H9 (cell line): ENCODE measurements around the gene TMEM109. TPM values are rescaled to one million over a fixed set of nuclear protein-coding genes. Genes with fewer than 3 reads are reported as not detected.

ENCODE experiments used
- DNase-seq: peaks from one replicate; pipeline ENCODE4 v3.0.0-alpha.2; 2017
- H2AFZ ChIP-seq: one replicate; pipeline ENCODE4 v1.6.1; 2013; ENCODE audit warnings: mild to moderate bottlenecking, low read length, control low read depth, moderate library complexity
- H2AK5ac ChIP-seq: 2 replicates; pipeline ENCODE4 v1.6.1; 2013; ENCODE audit warnings: low read length, control low read depth, mixed read lengths; ENCODE audit not compliant: insufficient read length
- H2BK120ac ChIP-seq: one replicate; pipeline ENCODE4 v1.6.1; 2013; ENCODE audit warnings: low read depth, mild to moderate bottlenecking, low read length, control low read depth, inconsistent platforms; ENCODE audit not compliant: poor library complexity, severe bottlenecking
- H2BK12ac ChIP-seq: 2 replicates; pipeline ENCODE4 v1.6.1; 2013; ENCODE audit warnings: low read length, control low read depth, mixed read lengths, low read depth; ENCODE audit not compliant: insufficient read length
- H2BK15ac ChIP-seq: 2 replicates; pipeline ENCODE4 v1.6.1; 2013; ENCODE audit warnings: low read depth, low read length, control low read depth
- H2BK20ac ChIP-seq: one replicate; pipeline ENCODE4 v1.6.1; 2013; ENCODE audit warnings: low read depth, mild to moderate bottlenecking, low read length, control low read depth, inconsistent platforms; ENCODE audit not compliant: poor library complexity, severe bottlenecking
- H2BK5ac ChIP-seq: 2 replicates; pipeline ENCODE4 v1.6.1; 2013; ENCODE audit warnings: low read length, control low read depth, mixed read lengths; ENCODE audit not compliant: insufficient read length
- H3K14ac ChIP-seq: 2 replicates; pipeline ENCODE4 v1.6.1; 2013; ENCODE audit warnings: low read length, control low read depth; ENCODE audit not compliant: insufficient read depth
- H3K18ac ChIP-seq: 2 replicates; pipeline ENCODE4 v1.6.1; 2013; ENCODE audit warnings: low read depth, mild to moderate bottlenecking, mixed read lengths, low read length, control low read depth; ENCODE audit not compliant: insufficient read length
- H3K23ac ChIP-seq: 2 replicates; pipeline ENCODE4 v1.6.1; 2013; ENCODE audit warnings: low read length, control low read depth, mixed read lengths, low read depth; ENCODE audit not compliant: insufficient read length
- H3K23me2 ChIP-seq: 2 replicates; pipeline ENCODE4 v1.6.1; 2013; ENCODE audit warnings: low read depth, mild to moderate bottlenecking, mixed read lengths, low read length, control low read depth; ENCODE audit not compliant: insufficient read length, poor library complexity, severe bottlenecking
- H3K27ac ChIP-seq: 2 replicates; pipeline ENCODE4 v1.5.1; 2013; ENCODE audit warnings: low read length, control low read depth, mixed read lengths, low read depth; ENCODE audit not compliant: insufficient read length
- H3K27me3 ChIP-seq: 2 replicates; pipeline ENCODE4 v1.6.1; 2013; ENCODE audit warnings: low read length, control low read depth, inconsistent platforms; ENCODE audit not compliant: insufficient read depth
- H3K4ac ChIP-seq: 2 replicates; pipeline ENCODE4 v1.6.1; 2013; ENCODE audit warnings: low read depth, mild to moderate bottlenecking, control low read depth, inconsistent platforms, low read length, moderate library complexity
- H3K4me1 ChIP-seq: 2 replicates; pipeline ENCODE4 v1.6.1; 2013; ENCODE audit warnings: low read length, control low read depth, inconsistent platforms; ENCODE audit not compliant: insufficient read depth
- H3K4me2 ChIP-seq: 2 replicates; pipeline ENCODE4 v1.6.1; 2013; ENCODE audit warnings: low read length, control low read depth, mixed read lengths; ENCODE audit not compliant: insufficient read length, insufficient read depth
- H3K56ac ChIP-seq: 2 replicates; pipeline ENCODE4 v1.6.1; 2013; ENCODE audit warnings: low read depth, mild to moderate bottlenecking, mixed read lengths, low read length, control low read depth; ENCODE audit not compliant: insufficient read length
- H3K79me1 ChIP-seq: 2 replicates; pipeline ENCODE4 v1.6.1; 2013; ENCODE audit warnings: low read depth, mild to moderate bottlenecking, moderate library complexity, low read length, control low read depth, inconsistent platforms; ENCODE audit not compliant: insufficient read depth, poor library complexity, severe bottlenecking
- H3K79me2 ChIP-seq: 2 replicates; pipeline ENCODE4 v1.6.1; 2013; ENCODE audit warnings: low read length, control low read depth, inconsistent platforms; ENCODE audit not compliant: insufficient read depth
- H3K9ac ChIP-seq: 2 replicates; pipeline ENCODE4 v1.6.1; 2013; ENCODE audit warnings: low read length, control low read depth, mixed read lengths; ENCODE audit not compliant: insufficient read length; ENCODE audit errors: extremely low read depth
- H3K9me3 ChIP-seq: one replicate; pipeline ENCODE4 v1.6.1; 2013; ENCODE audit warnings: low read depth, low read length, inconsistent platforms; ENCODE audit not compliant: control insufficient read depth
- H3T11ph ChIP-seq: one replicate; pipeline ENCODE4 v1.6.1; 2013; ENCODE audit warnings: mild to moderate bottlenecking, low read length, control low read depth, inconsistent platforms
- H4K20me1 ChIP-seq: one replicate; pipeline ENCODE4 v1.6.1; 2013; ENCODE audit not compliant: control insufficient read depth, insufficient read length, insufficient read depth
- H4K5ac ChIP-seq: 2 replicates; pipeline ENCODE4 v1.6.1; 2013; ENCODE audit warnings: low read depth, mild to moderate bottlenecking, mixed read lengths, low read length, control low read depth; ENCODE audit not compliant: insufficient read length
- H4K8ac ChIP-seq: replicated peaks from 2 replicates; pipeline ENCODE4 v1.6.1; 2013; ENCODE audit warnings: low read length, control low read depth, mixed read lengths, low read depth; ENCODE audit not compliant: insufficient read length
- H4K91ac ChIP-seq: 2 replicates; pipeline ENCODE4 v1.6.1; 2013; ENCODE audit warnings: low read depth, mild to moderate bottlenecking, moderate library complexity, mixed read lengths, low read length, control low read depth; ENCODE audit not compliant: insufficient read length
- H3K27ac Mint-ChIP-seq, 3 experiments: 2 replicates in 2 of 3; 3 replicates in 1 of 3; pipeline ENCODE4 v1.8.0; 2020 to 2021; ENCODE audit warnings: mixed read lengths in 3 of 3, mild to moderate bottlenecking in 1 of 3, moderate library complexity in 1 of 3
- H3K27me3 Mint-ChIP-seq: 2 replicates; pipeline ENCODE4 v1.8.0; 2021; ENCODE audit warnings: low read depth, mild to moderate bottlenecking, moderate library complexity, mixed read lengths
- H3K36me3 Mint-ChIP-seq, 3 experiments: 2 replicates in 2 of 3; 3 replicates in 1 of 3; pipeline ENCODE4 v1.8.0; 2020 to 2021; ENCODE audit warnings: low read depth in 3 of 3, mixed read lengths in 3 of 3; ENCODE audit not compliant: insufficient read depth in 1 of 3
- H3K4me1 Mint-ChIP-seq, 2 experiments: 2 replicates each; pipeline ENCODE4 v1.8.0; 2020; ENCODE audit warnings: mixed read lengths in 2 of 2
- H3K4me3 Mint-ChIP-seq, 2 experiments: 2 replicates in 1 of 2; 3 replicates in 1 of 2; pipeline ENCODE4 v1.8.0; 2020 to 2021; ENCODE audit warnings: mild to moderate bottlenecking in 2 of 2, mixed read lengths in 2 of 2, moderate library complexity in 1 of 2
- H3K9me3 Mint-ChIP-seq, 2 experiments: 2 replicates in 1 of 2; 3 replicates in 1 of 2; pipeline ENCODE4 v1.8.0; 2020; ENCODE audit warnings: mild to moderate bottlenecking in 2 of 2, mixed read lengths in 2 of 2, moderate library complexity in 1 of 2
- CTCF ChIP-seq: fragments of 200-600 bp; sonication (generic); conservative IDR thresholded peaks from 3 replicates; pipeline ENCODE4 v1.8.0; 2021; ENCODE audit warnings: antibody characterized with exemption, mild to moderate bottlenecking
- WGBS: extraction: QIAGEN DNeasy Blood & Tissue Kit; methylation state at CpG from one replicate; pipeline ENCODE4 v1.1.7; 2013; ENCODE audit warnings: missing lambda C conversion rate, low lambda C conversion rate, mixed read lengths; ENCODE audit not compliant: insufficient read length; ENCODE audit errors: extremely low coverage; 5-methylcytosine and 5-hydroxymethylcytosine counted together
- total RNA-seq: library from RNA; stranded (reverse); gene quantifications from 2 replicates; pipeline ENCODE4 v1.2.1, GENCODE V29; 2021

TMEM109 gene
- total RNA-seq, 1 experiment from 2014 or later, result 38.0 TPM

GRCh38 chr11:60925868-60926267 lies 11.9 kb downstream of the TMEM109 start:
- no CpG with 5 or more reads among the region's 6 CpGs for WGBS
- Histone ChIP-seq H3K18ac (no peak overlapping the region), H3K27ac (no peak overlapping the region), H3K9ac (no peak overlapping the region), H3K14ac (no peak overlapping the region), H3K4me2 (peak overlapping the region; percentile 91), H3K23me2 (peaks cover 10% of the 10 kb centered on the region), H3K4me1 (peaks cover 2% of the 10 kb centered on the region; the same call in 1 of the 2 replicates), H2AK5ac (no peak overlapping the region), H3K9me3 (no peaks in the 10 kb centered on the region), H4K91ac (no peak overlapping the region), H3K4ac (no peak overlapping the region), H2BK15ac (no peak overlapping the region), H2AFZ (no peak overlapping the region), H2BK5ac (no peak overlapping the region), H2BK120ac (no peak overlapping the region), H4K8ac (no peak overlapping the region), H4K5ac (no peak overlapping the region), H2BK20ac (no peak overlapping the region), H3T11ph (no peak overlapping the region), H3K79me2 (no peaks in the 10 kb centered on the region), H2BK12ac (no peak overlapping the region), H3K79me1 (no peaks in the 10 kb centered on the region), H3K56ac (no peak overlapping the region), H3K27me3 (no peaks in the 10 kb centered on the region), H4K20me1 (no peaks in the 10 kb centered on the region), H3K23ac (no peak overlapping the region)
- Mint-ChIP-seq H3K4me1 (peaks cover 16 to 21% of the 10 kb centered on the region in 2 experiments), H3K27me3 (peaks cover 7% of the 10 kb centered on the region), H3K27ac (no peak overlapping the region), H3K4me3 (peak overlapping the region; percentile 78 to 93), H3K36me3 (peaks cover 35 to 60% (median 53%) of the 10 kb centered on the region in 3 experiments; a peak in 6 of 7 replicates), H3K9me3 (no peaks in the 10 kb centered on the region)
- DNase-seq, result no peak
- no peak for TF ChIP-seq CTCF
